Jurkat, Clone E6-1 (cell line): ENCODE data around the gene WHAMM. TPM values are rescaled to one million over a fixed set of nuclear protein-coding genes. Genes with fewer than 3 reads are reported as not detected.
"Not testable (repeated sequence)": the region's sequence is repeated elsewhere in the genome, so short reads cannot be mapped to it uniquely, and the experiment has no call there.

Experiments used
- DNase-seq: peaks from one replicate; pipeline ENCODE4 v3.0.0-alpha.2; 2011; ENCODE audit warnings: low read depth, low spot score
- H3K4me3 ChIP-seq: 2 replicates; pipeline ENCODE4 v1.5.1; 2011; ENCODE audit warnings: mild to moderate bottlenecking, low read length, control low read depth, moderate library complexity
- polyA plus RNA-seq: library from polyadenylated mRNA; unstranded; fragments of >200 nt; gene quantifications from one replicate; pipeline ENCODE4 v1.2.1, GENCODE V29; 2012; ENCODE audit warnings: missing spikeins; ENCODE audit not compliant: insufficient read length, insufficient read depth

WHAMM gene, protein sequence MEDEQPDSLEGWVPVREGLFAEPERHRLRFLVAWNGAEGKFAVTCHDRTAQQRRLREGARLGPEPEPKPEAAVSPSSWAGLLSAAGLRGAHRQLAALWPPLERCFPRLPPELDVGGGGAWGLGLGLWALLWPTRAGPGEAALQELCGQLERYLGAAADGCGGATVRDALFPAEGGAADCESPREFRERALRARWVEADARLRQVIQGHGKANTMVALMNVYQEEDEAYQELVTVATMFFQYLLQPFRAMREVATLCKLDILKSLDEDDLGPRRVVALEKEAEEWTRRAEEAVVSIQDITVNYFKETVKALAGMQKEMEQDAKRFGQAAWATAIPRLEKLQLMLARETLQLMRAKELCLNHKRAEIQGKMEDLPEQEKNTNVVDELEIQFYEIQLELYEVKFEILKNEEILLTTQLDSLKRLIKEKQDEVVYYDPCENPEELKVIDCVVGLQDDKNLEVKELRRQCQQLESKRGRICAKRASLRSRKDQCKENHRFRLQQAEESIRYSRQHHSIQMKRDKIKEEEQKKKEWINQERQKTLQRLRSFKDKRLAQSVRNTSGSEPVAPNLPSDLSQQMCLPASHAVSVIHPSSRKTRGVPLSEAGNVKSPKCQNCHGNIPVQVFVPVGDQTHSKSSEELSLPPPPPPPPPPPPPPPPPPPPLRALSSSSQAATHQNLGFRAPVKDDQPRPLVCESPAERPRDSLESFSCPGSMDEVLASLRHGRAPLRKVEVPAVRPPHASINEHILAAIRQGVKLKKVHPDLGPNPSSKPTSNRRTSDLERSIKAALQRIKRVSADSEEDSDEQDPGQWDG
- polyA plus RNA-seq: 9.3 TPM

DNA sequence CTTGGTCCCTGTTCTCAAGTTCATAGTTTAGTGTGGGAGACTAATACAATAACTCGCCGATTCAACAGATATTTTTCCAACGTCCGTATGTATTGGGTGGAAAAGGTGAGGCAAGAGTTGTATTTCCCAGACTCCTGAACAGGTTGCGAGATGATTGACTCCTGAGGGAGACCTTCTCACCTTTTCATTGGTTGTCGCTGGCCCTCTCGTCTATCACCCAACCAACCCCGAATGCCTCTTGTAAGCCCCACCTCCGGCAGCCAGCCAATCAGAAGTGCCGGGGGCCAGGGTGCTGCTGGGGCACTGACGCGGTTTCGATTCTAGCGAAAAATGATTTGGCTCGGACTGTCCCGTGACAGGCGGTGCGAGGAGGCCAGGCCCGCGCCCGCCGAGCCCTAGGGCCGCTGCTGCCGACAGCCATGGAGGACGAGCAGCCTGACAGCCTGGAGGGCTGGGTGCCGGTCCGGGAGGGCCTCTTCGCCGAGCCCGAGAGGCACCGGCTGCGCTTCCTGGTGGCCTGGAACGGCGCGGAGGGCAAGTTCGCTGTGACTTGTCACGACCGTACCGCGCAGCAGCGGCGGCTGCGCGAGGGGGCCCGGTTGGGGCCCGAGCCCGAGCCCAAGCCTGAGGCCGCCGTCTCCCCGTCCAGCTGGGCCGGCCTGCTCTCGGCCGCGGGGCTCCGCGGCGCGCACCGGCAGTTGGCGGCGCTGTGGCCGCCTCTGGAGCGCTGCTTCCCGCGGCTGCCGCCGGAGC, at the start of gene WHAMM:
Gene WHAMM, plus strand, starts transcription at position 321 of the 753 bp plus-strand sequence. Its CDS starts 99 bp downstream, at position 420.
- DNase-seq: peak; percentile 96
- H3K4me3 ChIP-seq: peak within 1 kb of the TSS; percentile 79

DNA sequence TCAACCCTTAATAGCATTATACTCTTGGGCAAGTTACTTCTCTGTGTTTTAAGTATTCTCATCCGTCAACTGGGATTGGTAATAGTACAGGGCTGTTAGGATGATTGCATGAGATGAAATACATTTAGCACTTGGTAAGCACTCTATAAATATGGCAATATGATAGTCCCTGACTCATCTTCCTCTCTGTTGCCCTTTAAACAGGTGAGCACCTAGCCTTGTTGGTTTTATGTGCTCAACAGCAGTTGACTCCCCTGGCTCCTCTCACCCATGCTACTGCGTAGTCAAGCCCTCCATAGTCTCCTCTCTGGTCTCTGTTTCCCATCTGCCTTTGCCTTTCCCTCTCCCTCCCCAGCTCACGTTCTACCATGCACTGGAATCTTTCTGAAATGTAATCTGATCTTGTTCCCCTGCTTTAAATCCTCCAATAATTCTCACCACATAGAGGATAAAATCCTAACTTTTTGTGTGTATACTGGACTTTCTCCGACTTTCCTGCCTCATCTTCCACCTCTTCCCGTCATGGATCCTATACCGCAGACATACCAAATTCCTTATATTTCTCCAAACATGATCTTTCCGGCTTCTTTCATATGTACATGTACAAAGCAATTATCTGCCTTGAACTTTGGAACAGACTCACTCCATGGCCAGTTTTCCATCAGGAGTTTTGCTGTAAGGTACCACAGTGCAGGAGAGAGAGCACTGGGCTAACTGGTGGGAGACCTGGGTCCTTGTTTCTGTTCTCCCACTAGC, 45.9 kb upstream of the WHAMM start:
- DNase-seq: no peak
- no peak overlapping the region for H3K4me3 ChIP-seq

GRCh38 chr15:82764117-82764490, 45.3 kb upstream of the WHAMM start:
- no peak for DNase-seq
- no peak overlapping the region for H3K4me3 ChIP-seq

- H3K4me3 ChIP-seq: no peak overlapping the region
- DNase-seq: no peak
Observed at GRCh38 chr15:82764740-82765139, 44.7 kb upstream of the WHAMM start.

DNA sequence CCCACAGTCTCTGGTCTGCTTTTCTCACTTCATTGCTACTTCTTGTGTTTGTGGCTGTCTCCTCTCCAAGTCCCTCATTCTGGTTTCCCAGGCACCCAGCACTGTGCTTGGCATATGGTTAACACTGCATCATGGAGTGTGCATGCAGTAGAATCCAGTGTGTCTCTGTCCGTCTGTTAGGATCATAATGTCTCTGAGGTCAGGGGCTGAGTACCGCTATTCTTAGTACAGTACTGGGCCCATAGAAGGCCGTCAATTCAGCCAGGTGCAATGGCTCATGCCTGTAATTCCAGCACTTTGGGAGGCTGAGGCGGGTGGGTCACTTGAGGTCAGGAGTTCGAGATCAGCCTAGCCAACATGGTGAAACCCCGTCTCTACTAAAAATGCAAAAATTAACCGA, 43.2 kb upstream of the WHAMM start:
- not testable (repeated sequence) for DNase-seq, H3K4me3 ChIP-seq

DNA sequence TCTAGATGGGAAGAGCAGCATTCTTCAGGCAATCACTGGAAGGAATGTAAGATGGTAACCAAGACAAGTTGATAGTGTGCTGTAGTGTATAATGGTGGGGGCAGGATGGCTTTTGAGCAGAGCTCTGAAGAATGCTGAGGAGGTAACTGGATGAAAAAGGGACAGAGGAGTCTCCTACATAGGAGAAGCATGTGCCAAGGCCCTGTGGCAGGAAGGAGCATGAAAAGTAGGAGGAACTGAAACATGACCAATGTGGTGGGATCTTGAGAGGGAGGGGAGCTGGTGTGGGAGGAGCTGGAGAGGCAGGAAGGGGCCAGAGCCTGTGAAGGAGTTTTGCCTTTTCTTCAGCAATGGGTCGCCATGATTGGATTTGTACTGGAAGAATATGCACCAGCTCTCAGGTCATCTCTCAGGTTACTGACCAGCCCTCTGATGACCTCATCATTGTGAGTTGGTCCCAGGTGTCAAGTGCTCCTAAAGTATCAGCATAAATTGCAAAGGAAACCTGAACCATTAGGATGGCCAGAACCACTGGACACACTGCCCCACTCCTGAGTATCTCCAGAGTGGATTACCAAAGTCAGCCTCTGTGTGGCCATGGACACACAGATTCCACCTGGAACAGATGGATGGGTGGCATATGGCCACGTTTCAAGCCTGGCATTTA, 42.1 kb upstream of the WHAMM start:
- H3K4me3 ChIP-seq: no peak overlapping the region
- no peak for DNase-seq

GRCh38 chr15:82768414-82769054, 40.9 kb upstream of the WHAMM start:
- no peak overlapping the region for H3K4me3 ChIP-seq
- no peak for DNase-seq

GRCh38 chr15:82771789-82772607, 37.4 kb upstream of the WHAMM start:
- no peak overlapping the region for H3K4me3 ChIP-seq
- no peak for DNase-seq

GRCh38 chr15:82774496-82774895, 34.9 kb upstream of the WHAMM start:
- DNase-seq: no peak
- H3K4me3 ChIP-seq: no peak overlapping the region

DNA sequence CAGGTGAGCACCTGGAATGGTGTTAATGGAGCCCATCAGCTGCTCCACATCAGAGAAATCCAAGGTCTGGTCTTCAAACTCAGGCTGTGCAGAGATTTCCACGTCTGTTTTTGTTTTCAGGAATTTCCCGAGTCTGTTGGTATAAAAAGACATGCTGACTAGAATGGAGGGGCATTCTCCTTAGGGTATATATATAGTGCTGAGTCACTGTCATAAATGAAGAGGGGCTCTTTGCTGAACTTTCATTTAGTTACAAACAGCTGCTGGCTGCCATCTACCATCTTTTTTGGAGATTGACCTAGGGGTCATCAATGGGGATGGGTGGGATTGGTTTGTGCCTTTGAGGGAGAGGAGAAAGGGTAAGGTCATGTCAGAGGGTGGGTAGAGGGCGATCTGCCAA, 30.7 kb upstream of the WHAMM start:
- no peak for DNase-seq
- H3K4me3 ChIP-seq: no peak overlapping the region

DNA sequence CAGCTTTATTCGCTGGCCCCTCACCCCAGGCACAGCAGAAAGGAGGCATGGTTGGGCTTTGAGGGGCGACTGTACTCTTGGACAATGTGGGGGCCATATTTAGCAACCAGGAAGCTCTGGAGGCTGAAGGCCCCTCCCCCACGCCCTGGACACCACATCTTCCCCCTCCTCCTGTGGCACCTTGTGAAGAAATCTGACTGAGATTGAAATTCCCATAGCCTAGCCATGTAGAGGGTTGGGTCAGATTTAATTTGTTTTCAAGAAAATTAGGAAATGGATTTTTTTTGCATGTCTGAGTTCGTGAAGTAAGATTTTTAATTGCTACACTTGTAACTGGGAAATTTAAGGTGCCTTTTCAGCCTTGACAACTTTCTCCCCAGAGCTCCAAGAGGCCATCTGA, 28.1 kb upstream of the WHAMM start:
- H3K4me3 ChIP-seq: no peak overlapping the region

DNA sequence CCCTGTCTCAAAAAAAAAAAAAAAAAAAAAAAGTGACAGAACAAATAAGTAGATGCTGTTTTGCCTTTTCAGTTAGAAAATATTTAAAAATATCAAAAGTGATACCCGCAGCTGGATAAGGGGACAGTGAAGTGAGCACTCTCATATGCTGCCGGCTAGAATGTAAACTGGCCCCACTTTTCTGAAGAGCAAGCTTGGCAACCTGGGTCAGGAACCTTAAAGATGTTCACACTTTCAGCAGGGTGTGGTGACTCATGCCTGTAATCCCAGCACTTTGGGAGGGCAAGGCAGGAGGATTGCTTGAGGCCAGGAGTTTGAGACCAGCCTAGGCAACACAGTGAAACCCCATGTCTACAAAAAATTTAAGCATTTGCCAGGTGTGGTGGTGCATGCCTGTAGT, 20.9 kb upstream of the WHAMM start:
- H3K4me3 ChIP-seq: no peak overlapping the region
- DNase-seq: no peak

More for the DNA sequence above, 28.1 kb upstream of the WHAMM start:
- DNase-seq: no peak

DNA sequence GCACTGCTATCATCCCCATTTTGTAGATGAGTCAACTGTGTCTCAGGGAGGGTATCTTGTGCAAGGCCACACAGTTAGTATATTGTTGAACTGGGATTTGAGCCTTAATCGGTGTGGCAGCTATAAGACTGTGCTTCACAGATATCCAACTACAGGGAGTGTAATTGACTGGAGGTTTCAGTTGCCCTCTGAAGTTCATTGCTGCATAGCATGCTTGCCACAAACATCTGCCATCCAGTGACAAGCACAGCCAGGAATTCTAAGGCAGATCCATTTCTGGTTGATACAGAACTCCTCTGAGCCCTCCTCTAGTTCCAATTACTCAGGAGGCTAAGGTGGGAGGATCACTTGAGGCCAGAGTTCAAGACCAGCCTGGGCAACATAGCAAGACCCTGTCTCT, 19.9 kb upstream of the WHAMM start:
- DNase-seq: no peak
- H3K4me3 ChIP-seq: no peak overlapping the region

- DNase-seq: no peak
- no peak overlapping the region for H3K4me3 ChIP-seq
Observed at GRCh38 chr15:82790321-82790720, 19.1 kb upstream of the WHAMM start.

DNA sequence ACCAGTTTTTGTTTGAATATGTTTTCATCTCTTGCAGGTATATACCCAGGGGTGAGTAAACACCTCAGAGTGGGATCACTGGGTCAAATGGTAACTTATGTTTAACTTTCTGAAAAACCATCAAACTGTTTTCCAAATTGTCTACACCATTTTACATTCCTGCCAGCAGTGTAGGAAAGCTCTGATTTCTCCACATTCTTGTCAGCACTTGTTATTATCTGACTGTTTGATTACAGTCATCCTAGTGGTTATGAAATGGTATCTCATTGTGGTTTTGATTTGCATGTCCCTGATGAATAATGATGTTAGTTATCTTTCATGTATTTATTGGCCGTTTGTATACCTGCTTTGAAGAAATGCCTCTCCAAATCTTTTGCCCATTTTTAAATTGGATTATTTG, 17.4 kb upstream of the WHAMM start:
- H3K4me3 ChIP-seq: no peak overlapping the region
- DNase-seq: no peak

GRCh38 chr15:82793737-82794136, 15.7 kb upstream of the WHAMM start:
- no peak for DNase-seq

DNA sequence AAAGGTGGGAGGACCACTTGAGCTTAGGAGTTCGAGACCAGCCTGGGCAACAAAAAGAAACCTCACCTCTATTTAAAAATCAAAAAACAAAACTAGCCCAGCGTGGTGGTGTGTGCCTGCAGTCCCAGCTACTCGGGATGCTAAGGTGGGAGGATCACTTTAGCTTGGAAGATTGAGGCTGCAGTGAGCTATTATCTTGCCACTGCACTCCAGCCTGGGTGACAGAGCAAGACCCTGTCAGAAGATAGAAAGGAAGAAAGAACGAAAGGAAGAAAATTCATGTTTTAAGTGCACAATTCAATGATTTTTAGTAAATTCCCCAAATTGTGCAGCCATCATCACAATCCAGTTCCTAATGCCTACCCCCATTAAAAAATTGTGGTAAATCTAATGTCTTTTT, 11.3 kb upstream of the WHAMM start:
- H3K4me3 ChIP-seq: no peak overlapping the region
- no peak for DNase-seq

More at GRCh38 chr15:82793737-82794136, 15.7 kb upstream of the WHAMM start:
- no peak overlapping the region for H3K4me3 ChIP-seq
